Heart right ventricle (tissue), 16 donors: ENCODE measurements around the gene HBM. TPM values are rescaled to one million over a fixed set of nuclear protein-coding genes. Genes with fewer than 3 reads are reported as not detected.

Source experiments
- ATAC-seq, 8 donors: fragments of 200-7000 bp; cut with Tn5 transposase; one replicate each; pipeline ENCODE4 v1.9.1; 2020; ENCODE audit warnings: mild to moderate bottlenecking in 8 of 8, moderate library complexity in 8 of 8, moderate number of reproducible peaks in 1 of 8
- DNase-seq, 2 donors: peaks; one replicate each; pipeline ENCODE4 v3.0.0-alpha.2; 2020
- H3K27ac ChIP-seq, 10 donors: fragments of 200-600 bp; sonication (generic) in 2 of 10; one replicate each; pipeline versions ENCODE4 v1.5.0 to v1.8.0; 2020 to 2022; ENCODE audit warnings: mild to moderate bottlenecking in 3 of 10
- H3K27me3 ChIP-seq, 7 donors: fragments of 200-600 bp; one replicate each; pipeline ENCODE4 v1.8.0; 2021 to 2022; ENCODE audit warnings: mild to moderate bottlenecking in 2 of 7
- H3K36me3 ChIP-seq, 9 donors: fragments of 200-600 bp; sonication (generic) in 1 of 9; one replicate each; pipeline versions ENCODE4 v1.5.0 to v1.8.0; 2020 to 2022; ENCODE audit warnings: mild to moderate bottlenecking in 2 of 9
- H3K4me1 ChIP-seq, 9 donors: fragments of 200-600 bp; sonication (generic) in 1 of 9; one replicate each; pipeline versions ENCODE4 v1.5.0 to v1.8.0; 2020 to 2022; ENCODE audit warnings: mild to moderate bottlenecking in 4 of 9
- H3K4me3 ChIP-seq, 10 donors: fragments of 200-600 bp; sonication (generic) in 2 of 10; one replicate each; pipeline versions ENCODE4 v1.5.0 to v1.8.0; 2020 to 2022; ENCODE audit warnings: mild to moderate bottlenecking in 7 of 10, moderate library complexity in 2 of 10
- H3K9me3 ChIP-seq, 11 donors: fragments of 200-600 bp in 10 of 11; sonication (generic) in 2 of 11; one replicate each; pipeline versions ENCODE4 v1.5.0 to v1.8.0; 2013 to 2022; ENCODE audit warnings: mild to moderate bottlenecking in 2 of 11, control low read depth in 1 of 11, moderate library complexity in 1 of 11
- WGBS, 2 donors: extraction: QIAGEN DNeasy Blood & Tissue Kit; methylation state at CpG; one replicate each; pipeline ENCODE4 v1.1.7; 2013; ENCODE audit warnings: inconsistent platforms in 1 of 2; 5-methylcytosine and 5-hydroxymethylcytosine counted together
- intact Hi-C, 10 donors: fragments of 100-400 bp; cut with DNase I; formaldehyde crosslinking; loops; one replicate each; pipeline versions ENCODE4 v1.11.1 to v1.14.2; 2022
- long read RNA-seq, 3 donors: library from polyadenylated mRNA; unstranded; transcript quantifications; one replicate each; pipeline ENCODE4 v2.0.0, GENCODE V29; 2020 to 2021
- polyA plus RNA-seq, 2 donors: library from polyadenylated mRNA; stranded (reverse); fragments of 200-250 nt; gene quantifications; one replicate each; pipeline ENCODE4 v1.2.3, GENCODE V29; 2013
- total RNA-seq, 10 donors: library from RNA; stranded (reverse); fragmentation: NEBNext Ultra II Directional in 3 of 10; extraction: Animal tissue kit (Norgen Biotek cat#: 25700) in 3 of 10; gene quantifications; one replicate each; pipeline versions ENCODE4 v1.2.1 to v1.2.4, GENCODE V29; 2021 to 2023
- TF ChIP-seq, protein P1 (sequence below), 9 donors: fragments of 200-600 bp; sonication (generic) in 2 of 9; IDR thresholded peaks; one replicate each; pipeline versions ENCODE4 v1.5.0 to v1.8.0; 2021 to 2022; ENCODE audit warnings: antibody characterized with exemption in 9 of 9, mild to moderate bottlenecking in 5 of 9, moderate library complexity in 1 of 9
- donor health status: Arrhythmogenic right ventricular cardiomyopathy.
- donor health status: ischemic (EF 13 %, LVEDD 7.1; RV severe dilation, severe dysfunction).
- donor health status: healthy with polysubstance abuse.
- donor health status: DM: no; HTN: yes; CAD: no.
- donor health status: DM: no; HTN: no; CAD: no.
- donor health status: ischemic (EF 25% LVEDD 6.9; RV normal size, moderate dysfunction).
- donor health status: ischemic (EF 25% LVEDD 5.7; RV mildly dilated, moderate dysfunction).
- donor health status: healthy.
- donor health status: DM: yes; HTN: yes; CAD: no.
- donor health status: Ischemic cardiomyopathy.
- donor health status: ischemic (EF 35%, LVEDD 5.7; RV mildly dilated, moderate dysfunction).
- donor health status: nonischemic (EF 11% LVEDD 7.7; RV severe dilation, severe dysfunction).
- donor health status: DM: yes; HTN: yes; CAD: no.
- donor health status: PGD.
- donor health status: ischemic (EF 29% LVEDD 5.4; RV normal size, mild dysfunction).
- donor health status: nonischemic (EF 23%, LVEDD 6.1; RV moderate dilation, normal function).

HBM gene, protein sequence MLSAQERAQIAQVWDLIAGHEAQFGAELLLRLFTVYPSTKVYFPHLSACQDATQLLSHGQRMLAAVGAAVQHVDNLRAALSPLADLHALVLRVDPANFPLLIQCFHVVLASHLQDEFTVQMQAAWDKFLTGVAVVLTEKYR
- total RNA-seq: under 1 TPM in 2 of 10 donors, not detected in 8; 0.56 to 0.61 TPM
- not detected for polyA plus RNA-seq
- long read RNA-seq, donor 1: 0 reads
- long read RNA-seq, donor 2: 0 reads
- long read RNA-seq, donor 3: 0 reads

DNA sequence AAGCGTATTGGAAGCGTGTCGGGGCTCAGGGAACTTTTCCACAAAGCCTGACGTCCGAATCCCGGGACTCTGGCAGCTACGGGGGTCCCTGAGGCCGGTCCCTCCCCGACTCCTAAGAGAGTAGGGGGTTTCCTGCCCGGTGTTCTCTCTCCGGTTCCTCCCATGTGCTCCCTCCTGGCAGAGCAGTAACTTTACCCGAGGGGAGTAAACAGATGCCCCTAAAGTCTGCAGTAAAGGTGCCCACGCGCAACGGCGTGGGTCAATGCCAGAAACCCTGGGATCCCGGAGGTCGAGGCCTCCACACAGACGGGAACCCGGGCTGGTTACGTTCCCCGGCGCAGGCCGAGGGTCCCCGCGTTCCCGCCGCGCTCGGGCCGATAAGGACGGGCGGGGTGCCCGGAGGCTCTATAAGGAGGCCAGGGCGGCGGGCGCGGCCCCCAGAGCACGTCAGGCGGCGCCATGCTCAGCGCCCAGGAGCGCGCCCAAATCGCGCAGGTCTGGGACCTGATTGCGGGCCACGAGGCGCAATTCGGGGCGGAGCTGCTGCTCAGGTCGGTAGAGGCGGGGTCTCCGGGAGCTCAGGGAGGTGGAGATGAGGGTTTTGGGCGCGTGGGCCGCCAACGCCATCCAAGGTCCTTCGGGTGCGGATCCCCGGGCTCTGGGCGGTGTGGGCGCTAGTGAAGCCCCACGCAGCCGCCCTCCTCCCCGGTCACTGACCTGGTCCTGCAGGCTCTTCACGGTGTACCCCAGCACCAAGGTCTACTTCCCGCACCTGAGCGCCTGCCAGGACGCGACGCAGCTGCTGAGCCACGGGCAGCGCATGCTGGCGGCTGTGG, at the start of gene HBM:
Gene HBM (plus strand): TSS at position 440 of the 836 bp plus-strand sequence. CDS start 20 bp downstream, at position 460.
- TF ChIP-seq, protein P1, sequence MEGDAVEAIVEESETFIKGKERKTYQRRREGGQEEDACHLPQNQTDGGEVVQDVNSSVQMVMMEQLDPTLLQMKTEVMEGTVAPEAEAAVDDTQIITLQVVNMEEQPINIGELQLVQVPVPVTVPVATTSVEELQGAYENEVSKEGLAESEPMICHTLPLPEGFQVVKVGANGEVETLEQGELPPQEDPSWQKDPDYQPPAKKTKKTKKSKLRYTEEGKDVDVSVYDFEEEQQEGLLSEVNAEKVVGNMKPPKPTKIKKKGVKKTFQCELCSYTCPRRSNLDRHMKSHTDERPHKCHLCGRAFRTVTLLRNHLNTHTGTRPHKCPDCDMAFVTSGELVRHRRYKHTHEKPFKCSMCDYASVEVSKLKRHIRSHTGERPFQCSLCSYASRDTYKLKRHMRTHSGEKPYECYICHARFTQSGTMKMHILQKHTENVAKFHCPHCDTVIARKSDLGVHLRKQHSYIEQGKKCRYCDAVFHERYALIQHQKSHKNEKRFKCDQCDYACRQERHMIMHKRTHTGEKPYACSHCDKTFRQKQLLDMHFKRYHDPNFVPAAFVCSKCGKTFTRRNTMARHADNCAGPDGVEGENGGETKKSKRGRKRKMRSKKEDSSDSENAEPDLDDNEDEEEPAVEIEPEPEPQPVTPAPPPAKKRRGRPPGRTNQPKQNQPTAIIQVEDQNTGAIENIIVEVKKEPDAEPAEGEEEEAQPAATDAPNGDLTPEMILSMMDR (IDR thresholded peaks at IDR 0.05): no peak
- Histone ChIP-seq H3K4me3 (peak within 1 kb of the TSS in 7 of 10 donors; percentile 9 to 28 (median 24)), H3K9me3 (no peaks in the 10 kb centered on the region), H3K4me1 (peaks cover 0 to 23% (median 18%) of the 10 kb centered on the region in 9 donors), H3K27ac (no peak within 1 kb of the TSS), H3K27me3 (peaks cover 37 to 76% (median 70%) of the 10 kb centered on the region in 7 donors), H3K36me3 (no peaks in the 10 kb centered on the region)
- intact Hi-C loops: no loop called here
- DNase-seq (no peak), ATAC-seq (no peak)
- WGBS, 2 donors: 2% methylated on average over 73 to 75 of the region's 75 CpGs

DNA sequence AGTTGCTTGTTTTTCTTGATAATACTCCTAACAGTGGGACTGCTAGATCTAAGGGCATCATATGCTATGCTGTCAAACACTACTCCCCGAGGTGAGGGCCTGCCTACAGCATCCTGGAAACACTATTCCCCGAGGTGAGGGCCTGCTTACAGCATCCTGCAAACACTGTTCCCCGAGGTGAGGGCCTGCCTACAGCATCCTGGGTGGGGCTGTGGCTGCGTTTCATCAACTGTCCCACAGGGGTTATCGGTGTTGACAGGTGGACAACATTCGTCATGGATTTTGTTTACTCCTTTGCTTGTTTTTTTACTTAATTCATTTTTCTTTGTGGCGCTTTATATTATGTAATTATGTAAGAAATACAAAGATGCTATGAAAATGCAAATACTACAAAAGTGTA, 49.8 kb upstream of the HBM start:
- peaks cover 0 to 73% (median 17%) of the 10 kb centered on the region in 9 donors for H3K36me3 ChIP-seq
- H3K4me1 ChIP-seq: peaks cover 0 to 12% (median 3%) of the 10 kb centered on the region in 9 donors
- no peak overlapping the region for H3K27ac ChIP-seq
- H3K9me3 ChIP-seq: no peaks in the 10 kb centered on the region
- no peak for DNase-seq
- intact Hi-C loops: loop anchor here in 2 of 10 donors (5.0 kb wide), 1 partner anchor 246 kb away; no protein-coding TSS in a partner anchor
- 70% methylated on average over 7 of the region's 7 CpGs for WGBS, 2 donors
- no peak overlapping the region for H3K4me3 ChIP-seq
- TF ChIP-seq, protein P1 (IDR thresholded peaks at IDR 0.05): no peak
- no peaks in the 10 kb centered on the region for H3K27me3 ChIP-seq
- ATAC-seq: no peak

DNA sequence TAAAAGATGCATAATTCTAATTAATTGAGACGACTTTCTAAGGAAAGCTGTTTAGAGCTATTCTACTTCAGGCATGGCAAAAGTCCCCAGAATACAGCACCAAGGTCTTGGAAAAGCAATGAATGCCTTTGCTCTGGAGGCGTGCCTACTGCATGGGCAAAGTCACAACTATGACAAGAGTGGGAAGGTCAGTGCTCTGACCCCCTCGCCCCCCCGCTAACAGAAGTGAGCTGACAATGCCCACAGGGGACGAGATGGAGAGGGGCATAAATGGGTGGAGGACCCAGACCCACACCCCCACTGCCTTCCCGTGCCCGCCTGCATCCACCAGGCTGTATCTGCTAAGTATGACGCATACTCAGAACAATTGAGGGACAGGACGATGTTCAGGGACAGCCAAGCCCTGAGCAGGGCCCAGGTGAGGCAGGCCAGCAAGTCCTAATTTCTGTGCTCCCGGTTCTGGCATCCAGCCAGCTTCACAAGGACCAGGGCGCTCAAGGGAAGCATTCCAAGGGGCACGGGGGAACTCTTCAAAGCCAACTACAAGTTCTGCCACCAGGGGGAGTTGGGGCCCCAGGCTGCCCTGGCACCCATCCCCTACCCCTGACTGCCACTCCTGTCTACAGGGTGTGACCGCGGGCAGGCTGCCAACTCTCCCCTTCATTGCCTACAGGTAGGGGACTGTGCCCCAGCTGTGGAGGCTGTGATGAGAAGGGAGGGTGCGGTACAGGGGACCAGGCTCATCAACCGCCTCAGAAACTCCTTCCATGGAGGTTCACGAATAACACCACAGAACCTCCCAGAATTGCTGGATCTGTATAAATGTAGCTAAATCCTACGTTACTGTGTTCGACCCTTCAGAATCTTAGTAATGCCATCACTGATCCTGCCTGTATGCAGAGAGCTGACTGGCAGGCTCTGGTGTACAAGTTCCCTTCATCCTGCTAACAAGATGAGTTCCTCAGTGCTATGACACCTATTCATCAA, 48.1 kb upstream of the HBM start:
- Histone ChIP-seq H3K9me3 (no peaks in the 10 kb centered on the region), H3K4me3 (no peak overlapping the region), H3K27ac (no peak overlapping the region), H3K36me3 (peaks cover 0 to 59% (median 3%) of the 10 kb centered on the region in 9 donors), H3K4me1 (peaks cover 0 to 12% (median 5%) of the 10 kb centered on the region in 9 donors), H3K27me3 (no peaks in the 10 kb centered on the region)
- TF ChIP-seq, protein P1 (IDR thresholded peaks at IDR 0.05): peak; percentile 24 to 77 (median 63)
- ATAC-seq (peak in 7 of 8 donors; percentile 42 to 73 (median 61)), DNase-seq (peak; percentile 32 to 48)
- intact Hi-C loops: loop anchor here in 2 of 10 donors (5.0 kb wide), 1 partner anchor 245 kb away; no protein-coding TSS in a partner anchor
- WGBS, 2 donors: 69 to 71% methylated on average over 19 of the region's 19 CpGs
